ENCODE data around the gene ZNF184. TPM values are rescaled to one million over a fixed set of nuclear protein-coding genes. Genes with fewer than 3 reads are reported as not detected.

ZNF184 gene
- total and polyA plus RNA-seq, 9 of the 15 experiments (the other 6 are each of a cell fraction or from before 2014, with no cell fraction given) = 7.6 to 22.2 (median 12.8) TPM

- TF ChIP-seq, protein P1, sequence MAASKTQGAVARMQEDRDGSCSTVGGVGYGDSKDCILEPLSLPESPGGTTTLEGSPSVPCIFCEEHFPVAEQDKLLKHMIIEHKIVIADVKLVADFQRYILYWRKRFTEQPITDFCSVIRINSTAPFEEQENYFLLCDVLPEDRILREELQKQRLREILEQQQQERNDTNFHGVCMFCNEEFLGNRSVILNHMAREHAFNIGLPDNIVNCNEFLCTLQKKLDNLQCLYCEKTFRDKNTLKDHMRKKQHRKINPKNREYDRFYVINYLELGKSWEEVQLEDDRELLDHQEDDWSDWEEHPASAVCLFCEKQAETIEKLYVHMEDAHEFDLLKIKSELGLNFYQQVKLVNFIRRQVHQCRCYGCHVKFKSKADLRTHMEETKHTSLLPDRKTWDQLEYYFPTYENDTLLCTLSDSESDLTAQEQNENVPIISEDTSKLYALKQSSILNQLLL (CRISPR knock-in tag; IDR thresholded peaks at IDR 0.05; ENCODE audit: borderline replicate concordance) = no peak
- TF ChIP-seq SAP30 (IDR thresholded peaks at IDR 0.05; ENCODE audit: borderline replicate concordance, insufficient read depth, low read depth, low read length, poor library complexity, severe bottlenecking) (no peak), BRF1 (IDR thresholded peaks at IDR 0.05; ENCODE audit: borderline replicate concordance, extremely low read depth, insufficient read length) (peak; percentile 77), ZNF76 (CRISPR knock-in tag; IDR thresholded peaks at IDR 0.05; ENCODE audit: borderline replicate concordance) (no peak), ATF2 (CRISPR knock-in tag; IDR thresholded peaks at IDR 0.05) (no peak), BRD4 (IDR thresholded peaks at IDR 0.05) (peak; percentile 99), ZNF695 (CRISPR knock-in tag; IDR thresholded peaks at IDR 0.05) (no peak), ZNF384 (IDR thresholded peaks at IDR 0.05; ENCODE audit: low read depth, low read length) (no peak), HNRNPK (IDR thresholded peaks at IDR 0.05; ENCODE audit: low read depth, low read length, poor library complexity, severe bottlenecking) (no peak), ZNF398 (CRISPR knock-in tag; IDR thresholded peaks at IDR 0.05) (no peak), ZNF280A (IDR thresholded peaks at IDR 0.05; ENCODE audit: low read depth, partially characterized antibody) (no peak), ZNF140 (CRISPR knock-in tag; IDR thresholded peaks at IDR 0.05) (no peak), ZBTB43 (CRISPR knock-in tag; IDR thresholded peaks at IDR 0.05) (no peak)
- TF ChIP-seq, protein P2, sequence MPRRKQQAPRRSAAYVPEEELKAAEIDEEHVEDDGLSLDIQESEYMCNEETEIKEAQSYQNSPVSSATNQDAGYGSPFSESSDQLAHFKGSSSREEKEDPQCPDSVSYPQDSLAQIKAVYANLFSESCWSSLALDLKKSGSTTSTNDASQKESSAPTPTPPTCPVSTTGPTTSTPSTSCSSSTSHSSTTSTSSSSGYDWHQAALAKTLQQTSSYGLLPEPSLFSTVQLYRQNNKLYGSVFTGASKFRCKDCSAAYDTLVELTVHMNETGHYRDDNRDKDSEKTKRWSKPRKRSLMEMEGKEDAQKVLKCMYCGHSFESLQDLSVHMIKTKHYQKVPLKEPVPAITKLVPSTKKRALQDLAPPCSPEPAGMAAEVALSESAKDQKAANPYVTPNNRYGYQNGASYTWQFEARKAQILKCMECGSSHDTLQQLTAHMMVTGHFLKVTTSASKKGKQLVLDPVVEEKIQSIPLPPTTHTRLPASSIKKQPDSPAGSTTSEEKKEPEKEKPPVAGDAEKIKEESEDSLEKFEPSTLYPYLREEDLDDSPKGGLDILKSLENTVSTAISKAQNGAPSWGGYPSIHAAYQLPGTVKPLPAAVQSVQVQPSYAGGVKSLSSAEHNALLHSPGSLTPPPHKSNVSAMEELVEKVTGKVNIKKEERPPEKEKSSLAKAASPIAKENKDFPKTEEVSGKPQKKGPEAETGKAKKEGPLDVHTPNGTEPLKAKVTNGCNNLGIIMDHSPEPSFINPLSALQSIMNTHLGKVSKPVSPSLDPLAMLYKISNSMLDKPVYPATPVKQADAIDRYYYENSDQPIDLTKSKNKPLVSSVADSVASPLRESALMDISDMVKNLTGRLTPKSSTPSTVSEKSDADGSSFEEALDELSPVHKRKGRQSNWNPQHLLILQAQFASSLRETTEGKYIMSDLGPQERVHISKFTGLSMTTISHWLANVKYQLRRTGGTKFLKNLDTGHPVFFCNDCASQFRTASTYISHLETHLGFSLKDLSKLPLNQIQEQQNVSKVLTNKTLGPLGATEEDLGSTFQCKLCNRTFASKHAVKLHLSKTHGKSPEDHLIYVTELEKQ (CRISPR knock-in tag; IDR thresholded peaks at IDR 0.05) = no peak
Measured at GRCh38 chr6:27505209-27506027, 32.5 kb upstream of the ZNF184 start (continued).

Data from K562 (cell line).